Lower lobe of right lung (tissue), 2 donors: ENCODE data around the gene STAT4. TPM values are rescaled to one million over a fixed set of nuclear protein-coding genes. Genes with fewer than 3 reads are reported as not detected.

Experiments used
- ATAC-seq, 2 donors: fragments of 200-7000 bp; cut with Tn5 transposase; one replicate each; pipeline ENCODE4 v1.9.1; 2020 to 2022; ENCODE audit warnings: mild to moderate bottlenecking in 2 of 2, moderate library complexity in 2 of 2
- DNase-seq: peaks from one replicate; pipeline ENCODE4 v3.0.0-alpha.2; 2020
- H3K27ac ChIP-seq: fragments of 200-600 bp; one replicate; pipeline ENCODE4 v1.8.0; 2022
- H3K27me3 ChIP-seq: fragments of 200-600 bp; one replicate; pipeline ENCODE4 v1.8.0; 2022; ENCODE audit warnings: low read depth
- H3K36me3 ChIP-seq: fragments of 200-600 bp; one replicate; pipeline ENCODE4 v1.8.0; 2022; ENCODE audit warnings: mild to moderate bottlenecking
- H3K4me1 ChIP-seq: fragments of 200-600 bp; one replicate; pipeline ENCODE4 v1.8.0; 2022
- H3K4me3 ChIP-seq: fragments of 200-600 bp; one replicate; pipeline ENCODE4 v1.8.0; 2022; ENCODE audit warnings: mild to moderate bottlenecking
- H3K9me3 ChIP-seq: fragments of 200-600 bp; one replicate; pipeline ENCODE4 v1.8.0; 2022
- CTCF ChIP-seq: fragments of 200-600 bp; IDR thresholded peaks from one replicate; pipeline ENCODE4 v1.8.0; 2022; ENCODE audit warnings: antibody characterized with exemption, mild to moderate bottlenecking
- intact Hi-C: fragments of 100-400 bp; cut with DNase I; formaldehyde crosslinking; loops from one replicate; pipeline ENCODE4 v1.11.0; 2022
- total RNA-seq: library from RNA; stranded (reverse); fragmentation: NEBNext Ultra II Directional; extraction: Animal tissue kit (Norgen Biotek cat#: 25700); gene quantifications from one replicate; pipeline ENCODE4 v1.2.1, GENCODE V29; 2021
- donor health status: DM: no; HTN: yes; CAD: no; lungs with severe emphysema.

STAT4 gene
- total RNA-seq, 1 donor from 2014 or later = 5.8 TPM

GRCh38 chr2:191190861-191191552 is 40.2 kb upstream of the STAT4 start:
- no peak overlapping the region for H3K4me3 ChIP-seq
- no peak for TF ChIP-seq CTCF
- no peak overlapping the region for H3K27ac ChIP-seq
- no peak for ATAC-seq
- no peaks in the 10 kb centered on the region for H3K9me3 ChIP-seq
- DNase-seq = no peak
- no peaks in the 10 kb centered on the region for H3K4me1 ChIP-seq
- no peaks in the 10 kb centered on the region for H3K36me3 ChIP-seq
- intact Hi-C loops = no loop called here
- no peaks in the 10 kb centered on the region for H3K27me3 ChIP-seq

GRCh38 chr2:191190435-191190834 is 39.6 kb upstream of the STAT4 start:
- Histone ChIP-seq H3K9me3 (no peaks in the 10 kb centered on the region), H3K36me3 (no peaks in the 10 kb centered on the region), H3K27me3 (no peaks in the 10 kb centered on the region), H3K4me1 (no peaks in the 10 kb centered on the region), H3K4me3 (no peak overlapping the region), H3K27ac (no peak overlapping the region)
- TF ChIP-seq CTCF = no peak
- intact Hi-C loops = no loop called here
- ATAC-seq = peak; percentile 85 to 93
- DNase-seq = no peak

DNA sequence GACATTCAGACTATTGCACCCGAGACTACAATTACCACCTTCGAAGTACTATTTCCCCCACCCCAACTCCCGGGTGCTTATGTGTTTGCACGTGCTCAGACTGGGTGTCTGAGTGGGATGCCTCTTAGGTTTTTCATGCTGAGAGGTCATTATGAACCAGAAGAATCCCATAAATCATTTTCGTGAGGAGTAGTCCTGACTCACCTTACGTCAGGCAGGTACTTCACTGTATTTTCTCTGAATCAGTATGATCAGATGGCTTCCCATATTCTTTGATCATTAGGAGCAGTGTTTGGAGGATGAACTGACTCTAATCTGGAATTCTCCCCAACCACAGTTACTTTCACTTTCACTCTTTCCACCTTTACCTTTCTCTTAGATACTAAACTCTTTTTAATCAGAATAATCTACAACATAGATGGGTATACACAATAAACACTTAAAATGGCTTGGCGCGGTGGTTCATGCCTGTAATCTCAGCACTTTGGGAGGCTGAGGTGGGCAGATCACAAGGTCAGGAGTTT is 38.4 kb upstream of the STAT4 start:
- H3K4me1 ChIP-seq = no peaks in the 10 kb centered on the region
- intact Hi-C loops = no loop called here

DNA sequence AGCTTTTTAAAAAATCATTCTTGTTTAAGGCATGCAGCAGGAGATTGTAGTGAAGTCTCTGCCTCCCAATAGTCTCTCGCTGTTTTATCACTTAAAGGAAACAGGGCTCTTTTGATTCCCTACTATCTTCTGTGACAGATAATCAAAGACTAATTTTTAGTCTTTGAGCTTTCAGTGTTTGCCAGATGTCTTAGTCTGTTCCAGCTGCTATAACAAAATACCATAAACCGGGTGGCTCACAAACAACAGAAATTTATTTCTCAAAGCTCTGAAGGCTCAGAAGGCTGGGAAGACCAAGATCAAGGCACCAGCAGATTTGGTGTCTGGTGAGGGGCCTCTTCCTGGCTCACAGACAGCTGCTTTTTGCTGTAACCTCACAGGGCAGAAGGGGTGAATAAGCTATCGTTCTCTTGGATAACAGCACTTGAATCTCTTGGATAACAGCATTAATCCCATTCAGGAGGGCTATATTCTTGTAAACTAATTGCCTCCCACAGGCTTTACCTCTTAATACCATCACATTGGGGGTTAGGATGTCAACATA is 37.8 kb upstream of the STAT4 start:
- no peak for ATAC-seq
- Histone ChIP-seq H3K27me3 (no peaks in the 10 kb centered on the region), H3K9me3 (no peaks in the 10 kb centered on the region), H3K36me3 (no peaks in the 10 kb centered on the region), H3K4me1 (no peaks in the 10 kb centered on the region), H3K27ac (no peak overlapping the region), H3K4me3 (no peak overlapping the region)
- DNase-seq = no peak
- intact Hi-C loops = no loop called here
- TF ChIP-seq CTCF = no peak

More for the DNA sequence above, 38.4 kb upstream of the STAT4 start:
- no peak for TF ChIP-seq CTCF
- Histone ChIP-seq H3K9me3 (no peaks in the 10 kb centered on the region), H3K27me3 (no peaks in the 10 kb centered on the region), H3K4me3 (no peak overlapping the region), H3K27ac (no peak overlapping the region), H3K36me3 (no peaks in the 10 kb centered on the region)
- no peak for ATAC-seq
- no peak for DNase-seq

- no peak for TF ChIP-seq CTCF
- no peaks in the 10 kb centered on the region for H3K4me1 ChIP-seq
- no peak overlapping the region for H3K4me3 ChIP-seq
- no peak for ATAC-seq
- H3K36me3 ChIP-seq = no peaks in the 10 kb centered on the region
- no peaks in the 10 kb centered on the region for H3K9me3 ChIP-seq
- intact Hi-C loops = no loop called here
- no peak for DNase-seq
- no peaks in the 10 kb centered on the region for H3K27me3 ChIP-seq
- no peak overlapping the region for H3K27ac ChIP-seq
Measured at GRCh38 chr2:191187105-191187829, 36.5 kb upstream of the STAT4 start.
